ENCODE results near the gene RHNO1.

The RHNO1 gene

GRCh38 chr12:2877047-2877952 is at the start of gene RHNO1, which contains the start of gene FOXM1:
Gene RHNO1 (plus strand): TSS chr12:2877223. CDS start chr12:2885367, 8,144 bp downstream.
Gene FOXM1 (minus strand): TSS chr12:2877174. CDS start chr12:2874478, 2,696 bp downstream.
- DNase-seq = peak; percentile 95

- no peak for DNase-seq
Observed at GRCh38 chr12:2829275-2829674, 47.7 kb upstream of the RHNO1 start.

- DNase-seq = no peak
Observed at GRCh38 chr12:2832550-2833127, 44.4 kb upstream of the RHNO1 start.

GRCh38 chr12:2833327-2833726 is 43.7 kb upstream of the RHNO1 start:
- no peak for DNase-seq

- no peak for DNase-seq
Observed at GRCh38 chr12:2833810-2834209, 43.2 kb upstream of the RHNO1 start.

- no peak for DNase-seq
Observed at GRCh38 chr12:2834581-2835491, 42.2 kb upstream of the RHNO1 start, which contains the start of gene NRIP2. Gene NRIP2 (minus strand): TSS chr12:2835035. CDS start chr12:2834983, 52 bp downstream.

- DNase-seq = no peak
Observed at GRCh38 chr12:2835691-2836403, 41.2 kb upstream of the RHNO1 start.

- DNase-seq = no peak
Observed at GRCh38 chr12:2836574-2836973, 40.4 kb upstream of the RHNO1 start.

- peak; percentile 79 for DNase-seq
Observed at GRCh38 chr12:2841056-2841650, 35.9 kb upstream of the RHNO1 start.

- no peak for DNase-seq
Observed at GRCh38 chr12:2842948-2843347, 34.1 kb upstream of the RHNO1 start.

- DNase-seq = no peak
Observed at GRCh38 chr12:2844786-2845185, 32.2 kb upstream of the RHNO1 start.

- DNase-seq = no peak
Observed at GRCh38 chr12:2845280-2845679, 31.7 kb upstream of the RHNO1 start.

GRCh38 chr12:2851931-2852330 is 25.1 kb upstream of the RHNO1 start:
- DNase-seq = no peak

GRCh38 chr12:2853626-2854025 is 23.4 kb upstream of the RHNO1 start:
- peak; percentile 81 for DNase-seq

GRCh38 chr12:2854669-2855453 is 22.2 kb upstream of the RHNO1 start:
- DNase-seq = no peak

- DNase-seq = no peak
Observed at GRCh38 chr12:2855546-2855945, 21.5 kb upstream of the RHNO1 start.

GRCh38 chr12:2856051-2856450 is 21.0 kb upstream of the RHNO1 start:
- DNase-seq = no peak

GRCh38 chr12:2857021-2857431 is 20.0 kb upstream of the RHNO1 start, which contains the start of gene TEX52:
Gene TEX52 (minus strand): TSS chr12:2857039. CDS start chr12:2857026, 13 bp downstream.
- DNase-seq = peak; percentile 27

GRCh38 chr12:2857576-2857975 is 19.4 kb upstream of the RHNO1 start:
- no peak for DNase-seq

- DNase-seq = no peak
Observed at GRCh38 chr12:2858334-2858733, 18.7 kb upstream of the RHNO1 start.

- no peak for DNase-seq
Observed at GRCh38 chr12:2858944-2859421, 18.0 kb upstream of the RHNO1 start.
